ENCODE results near the gene CLDN19.
"Not testable (repeated sequence)": the region's sequence is repeated elsewhere in the genome, so short reads cannot be mapped to it uniquely, and the experiment has no call there.

CLDN19 gene

GRCh38 chr1:42759114-42759513 lies 19.1 kb upstream of the CLDN19 start:
- DNase-seq (ENCODE audit: low read depth): no peak

GRCh38 chr1:42758641-42759040 lies 18.6 kb upstream of the CLDN19 start:
- DNase-seq (ENCODE audit: low read depth): no peak

GRCh38 chr1:42757892-42758275 lies 17.8 kb upstream of the CLDN19 start:
- DNase-seq (ENCODE audit: low read depth): no peak

GRCh38 chr1:42756956-42757891 lies 17.2 kb upstream of the CLDN19 start:
- DNase-seq (ENCODE audit: low read depth): no peak

- DNase-seq (ENCODE audit: low read depth): peak; percentile 43
These were observed 13.0 kb upstream of the CLDN19 start for GRCh38 chr1:42753070-42753469.

- no peak for DNase-seq (ENCODE audit: low read depth)
These were observed 12.2 kb upstream of the CLDN19 start for GRCh38 chr1:42752284-42752683.

GRCh38 chr1:42751511-42752070 lies 11.6 kb upstream of the CLDN19 start:
- not testable (repeated sequence) for DNase-seq (ENCODE audit: low read depth)

- DNase-seq (ENCODE audit: low read depth): no peak
These were observed 10.0 kb upstream of the CLDN19 start for GRCh38 chr1:42750041-42750440.

GRCh38 chr1:42748461-42749410 lies 8.7 kb upstream of the CLDN19 start:
- DNase-seq (ENCODE audit: low read depth): no peak

GRCh38 chr1:42748021-42748420 lies 8.0 kb upstream of the CLDN19 start:
- DNase-seq (ENCODE audit: low read depth): no peak

GRCh38 chr1:42747125-42747524 lies 7.1 kb upstream of the CLDN19 start:
- no peak for DNase-seq (ENCODE audit: low read depth)

- no peak for DNase-seq (ENCODE audit: low read depth)
These were observed 6.5 kb upstream of the CLDN19 start for GRCh38 chr1:42746436-42747105.

GRCh38 chr1:42745851-42746250 lies 5.8 kb upstream of the CLDN19 start:
- no peak for DNase-seq (ENCODE audit: low read depth)

GRCh38 chr1:42744148-42744413 lies 4.0 kb upstream of the CLDN19 start:
- DNase-seq (ENCODE audit: low read depth): no peak

- no peak for DNase-seq (ENCODE audit: low read depth)
These were observed 3.5 kb upstream of the CLDN19 start for GRCh38 chr1:42743317-42744147.

GRCh38 chr1:42742617-42743316 lies 2.7 kb upstream of the CLDN19 start:
- DNase-seq (ENCODE audit: low read depth): no peak

- no peak for DNase-seq (ENCODE audit: low read depth)
These were observed 2.1 kb upstream of the CLDN19 start for GRCh38 chr1:42742141-42742540.

- no peak for DNase-seq (ENCODE audit: low read depth)
These were observed 1.7 kb upstream of the CLDN19 start for GRCh38 chr1:42741706-42742105.

- no peak for DNase-seq (ENCODE audit: low read depth)
These were observed 980 bp upstream of the CLDN19 start for GRCh38 chr1:42740851-42741580.

- no peak for DNase-seq (ENCODE audit: low read depth)
These were observed 1.3 kb downstream of the CLDN19 start for GRCh38 chr1:42738678-42739226.
